Common myeloid progenitor, CD34-positive (primary cell): ENCODE measurements around the gene TAF10.

Experiments used
- CTCF ChIA-PET: fragments of 350-600 bp; sonication (Branson Sonifier 250); formaldehyde crosslinking; loops from one replicate; lab custom pipeline; 2021; ENCODE audit warnings: antibody characterized with exemption; lab: Charles Lee
- POLR2A ChIA-PET: fragments of 350-600 bp; sonication (Branson Sonifier 250); formaldehyde crosslinking; loops from one replicate; lab custom pipeline; 2021; ENCODE audit warnings: antibody characterized with exemption; lab: Charles Lee
- DNase-seq, 3 donors: peaks; one replicate each; pipeline versions ENCODE4 v3.0.0 to v3.0.0-alpha.2; 2013
- H3K27ac ChIP-seq, 2 experiments: 1 replicate in 1 of 2; 2 replicates in 1 of 2; pipeline ENCODE4 v1.7.0; 2013; ENCODE audit warnings: inconsistent platforms in 2 of 2, low read length in 2 of 2, mild to moderate bottlenecking in 2 of 2, low read depth in 1 of 2, moderate library complexity in 1 of 2; ENCODE audit not compliant: severe bottlenecking in 2 of 2, insufficient read depth in 1 of 2, poor library complexity in 1 of 2
- H3K27me3 ChIP-seq, 5 experiments: replicated peaks in 2 of 5; 1 replicate in 3 of 5; 2 replicates in 2 of 5; pipeline versions ENCODE4 v1.6.1 to v1.7.0; 2013; ENCODE audit warnings: low read length in 4 of 5, mild to moderate bottlenecking in 2 of 5, moderate library complexity in 2 of 5, inconsistent platforms in 1 of 5; ENCODE audit not compliant: insufficient read depth in 5 of 5, control insufficient read depth in 4 of 5
- H3K36me3 ChIP-seq, 4 experiments: 1 replicate in 2 of 4; 2 replicates in 2 of 4; pipeline versions ENCODE4 v1.6.1 to v1.7.0; 2013; ENCODE audit warnings: low read length in 3 of 4, control low read depth in 1 of 4, mild to moderate bottlenecking in 1 of 4; ENCODE audit not compliant: control insufficient read depth in 4 of 4, insufficient read depth in 4 of 4
- H3K4me1 ChIP-seq, 4 experiments: 1 replicate in 3 of 4; 2 replicates in 1 of 4; pipeline versions ENCODE4 v1.6.1 to v1.7.1; 2013; ENCODE audit warnings: low read length in 3 of 4, mild to moderate bottlenecking in 3 of 4, control low read depth in 1 of 4, inconsistent platforms in 1 of 4, moderate library complexity in 1 of 4; ENCODE audit not compliant: control insufficient read depth in 4 of 4, insufficient read depth in 4 of 4; ENCODE audit errors: control extremely low read depth in 1 of 4
- H3K4me3 ChIP-seq, 7 experiments: 1 replicate in 4 of 7; 2 replicates in 3 of 7; pipeline versions ENCODE4 v1.5.1 to v1.7.0; 2013; ENCODE audit warnings: mild to moderate bottlenecking in 7 of 7, low read length in 6 of 7, moderate library complexity in 6 of 7, inconsistent platforms in 2 of 7, low read depth in 2 of 7, control low read depth in 1 of 7; ENCODE audit not compliant: insufficient read depth in 4 of 7, control insufficient read depth in 1 of 7; ENCODE audit errors: extremely low read depth in 1 of 7
- H3K9me3 ChIP-seq, 5 experiments: 1 replicate in 4 of 5; 2 replicates in 1 of 5; pipeline versions ENCODE4 v1.6.1 to v1.7.1; 2013; ENCODE audit warnings: low read length in 4 of 5, mild to moderate bottlenecking in 2 of 5, inconsistent platforms in 1 of 5, low read depth in 1 of 5, moderate library complexity in 1 of 5; ENCODE audit not compliant: control insufficient read depth in 4 of 5, insufficient read depth in 2 of 5; ENCODE audit errors: control extremely low read depth in 1 of 5
- WGBS: methylation state at CpG from one replicate; pipeline ENCODE4 v1.1.5; 2013; ENCODE audit not compliant: insufficient coverage; 5-methylcytosine and 5-hydroxymethylcytosine counted together

Gene TAF10

DNA sequence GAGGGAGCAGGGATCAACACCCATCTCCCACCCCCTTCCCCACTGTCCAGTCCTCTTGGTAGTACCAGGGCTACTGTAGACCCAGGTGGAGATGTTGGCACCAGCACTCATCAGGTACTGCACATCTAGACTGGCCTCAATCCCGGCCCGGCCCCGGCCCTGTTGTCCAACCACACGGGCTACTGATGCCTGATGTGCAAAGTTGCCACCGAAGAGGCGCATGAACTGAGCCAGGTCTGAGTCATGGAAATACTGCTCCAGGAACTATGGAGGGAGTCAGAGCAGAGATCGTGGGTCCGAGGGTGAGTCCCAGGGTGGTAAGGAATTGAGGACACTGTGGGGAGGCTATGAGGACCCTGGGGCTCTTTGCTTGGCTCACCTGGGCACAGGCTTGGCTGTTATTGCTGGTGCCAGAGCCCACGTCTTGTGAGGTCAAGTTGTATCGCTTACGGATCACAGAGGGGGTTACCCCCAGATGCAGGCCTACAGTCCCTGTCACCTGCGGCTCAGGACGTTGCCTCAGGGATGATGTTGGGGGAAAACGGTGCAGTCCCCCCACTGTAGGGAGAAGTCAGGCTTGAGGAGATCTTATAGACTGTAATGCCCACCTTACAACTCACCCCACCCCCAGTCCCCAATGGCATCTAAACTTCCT, 4.7 kb upstream of the TAF10 start:
- ChIA-PET POLR2A (no interaction called here), CTCF (interaction anchor here (1.1 to 3.3 kb wide), 6 partner anchors 9 to 84 kb away, joined by 3 to 24 read pairs (median 12); partner anchors contain the start of gene MRPL17)
- Histone ChIP-seq H3K36me3 (peaks cover 2 to 33% (median 21%) of the 10 kb centered on the region in 4 experiments), H3K4me1 (peaks cover 18 to 48% (median 40%) of the 10 kb centered on the region in 4 experiments), H3K9me3 (no peaks in the 10 kb centered on the region), H3K27ac (no peak overlapping the region), H3K27me3 (no peaks in the 10 kb centered on the region), H3K4me3 (no peak overlapping the region)
- DNase-seq, result no peak
- 98% methylated on average over 11 of the region's 14 CpGs for WGBS

DNA sequence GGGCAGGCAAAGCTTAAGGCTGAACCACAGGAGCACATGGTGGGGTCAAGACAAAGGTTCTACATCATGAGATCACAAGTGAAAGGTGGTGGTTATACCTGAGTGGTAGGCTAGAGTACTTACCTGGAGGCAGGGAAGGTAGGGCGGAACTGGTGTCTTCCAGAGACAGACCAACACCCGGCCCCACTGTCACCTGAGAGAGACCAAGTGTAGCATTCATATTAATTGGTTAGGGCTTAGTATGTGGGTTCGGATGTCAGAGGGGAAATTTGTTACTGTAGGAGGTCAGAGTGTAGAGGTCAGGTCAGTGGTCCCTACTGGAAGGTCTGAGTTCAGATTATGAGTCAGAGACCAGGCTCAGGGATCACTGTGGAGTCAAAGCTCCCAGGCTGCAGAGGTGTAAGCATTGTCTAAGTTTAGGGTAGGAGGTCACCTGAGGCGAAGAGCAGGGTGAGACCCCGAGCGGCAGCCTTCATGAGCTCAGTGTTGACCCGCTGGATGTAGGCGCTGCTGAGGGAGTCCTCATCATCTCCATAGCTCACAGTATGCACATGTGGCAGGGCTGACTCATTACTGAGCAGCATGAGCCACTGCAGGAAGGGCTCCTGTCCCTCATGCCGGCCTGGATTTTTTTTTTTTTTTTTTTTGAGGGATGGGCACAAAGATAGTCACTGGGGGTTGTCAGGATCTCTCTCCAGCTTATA, 4.0 kb upstream of the TAF10 start:
- ChIA-PET CTCF (interaction anchor here (1.9 kb wide), 1 partner anchor 11 kb away, joined by 5 read pairs; no protein-coding TSS in a partner anchor), POLR2A (no interaction called here)
- no peaks in the 10 kb centered on the region for H3K9me3 ChIP-seq
- H3K4me3 ChIP-seq, result no peak overlapping the region
- WGBS, result 100% methylated on average over 8 of the region's 9 CpGs
- H3K36me3 ChIP-seq, result peaks cover 2 to 37% (median 22%) of the 10 kb centered on the region in 4 experiments
- no peak overlapping the region for H3K27ac ChIP-seq
- no peak for DNase-seq
- peaks cover 18 to 54% (median 46%) of the 10 kb centered on the region in 4 experiments for H3K4me1 ChIP-seq
- no peaks in the 10 kb centered on the region for H3K27me3 ChIP-seq

DNA sequence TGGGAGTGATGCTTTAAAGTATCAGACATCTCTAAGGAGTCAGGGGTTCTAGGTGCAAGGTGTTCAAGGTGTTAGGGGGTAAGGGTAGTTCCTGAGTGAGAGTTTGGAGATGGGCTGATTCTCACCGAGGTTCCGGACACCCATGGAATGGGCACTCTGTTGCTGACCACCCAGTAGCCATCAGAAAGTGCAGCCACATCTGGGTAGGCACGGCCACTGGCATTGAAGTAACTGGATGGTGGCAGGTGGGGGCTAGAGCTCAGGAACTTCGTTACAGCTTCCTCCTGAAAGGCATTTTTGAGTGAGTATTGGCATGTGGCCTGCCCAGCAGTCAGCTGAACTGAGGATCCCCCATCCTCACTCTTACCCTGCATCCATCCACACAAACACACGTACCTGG, 3.0 kb upstream of the TAF10 start:
- H3K27ac ChIP-seq, result no peak overlapping the region
- H3K27me3 ChIP-seq, result no peaks in the 10 kb centered on the region
- peaks cover 5 to 47% (median 32%) of the 10 kb centered on the region in 4 experiments for H3K36me3 ChIP-seq
- no peak overlapping the region for H3K4me3 ChIP-seq
- 95% methylated on average over 4 of the region's 5 CpGs for WGBS
- ChIA-PET CTCF (interaction anchor here (1.1 to 1.9 kb wide), 2 partner anchors 10 to 86 kb away, joined by 3 to 5 read pairs; no protein-coding TSS in a partner anchor), POLR2A (no interaction called here)
- H3K4me1 ChIP-seq, result peaks cover 18 to 51% (median 48%) of the 10 kb centered on the region in 4 experiments
- no peak for DNase-seq
- no peaks in the 10 kb centered on the region for H3K9me3 ChIP-seq

DNA sequence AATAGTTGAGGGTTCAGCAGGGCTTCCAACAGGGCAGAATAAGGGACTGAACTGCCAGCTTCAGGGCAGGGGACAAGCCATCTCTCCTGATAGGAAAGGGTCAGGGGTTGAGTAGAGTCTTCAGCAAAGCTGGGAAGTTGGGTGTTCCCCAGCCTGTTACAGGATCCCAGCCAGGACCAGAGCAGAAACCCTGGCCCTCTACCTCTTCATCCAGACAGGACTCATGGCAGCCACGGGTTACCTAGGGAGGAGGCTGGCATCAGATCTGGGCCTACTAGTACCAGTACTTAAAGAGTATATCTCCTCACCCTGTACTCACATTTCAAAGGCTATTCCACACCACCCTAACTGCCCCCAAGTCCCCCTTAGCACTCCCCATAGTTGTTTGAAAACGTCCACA, 2.4 kb upstream of the TAF10 start:
- H3K27me3 ChIP-seq, result no peaks in the 10 kb centered on the region
- no peak overlapping the region for H3K27ac ChIP-seq
- H3K4me1 ChIP-seq, result peaks cover 15 to 47% (median 45%) of the 10 kb centered on the region in 4 experiments
- no peaks in the 10 kb centered on the region for H3K9me3 ChIP-seq
- ChIA-PET POLR2A (no interaction called here), CTCF (interaction anchor here (1.1 to 2.4 kb wide), 3 partner anchors 11 to 85 kb away, joined by 3 to 7 read pairs (median 5); partner anchors contain the start of genes ILK and RRP8)
- 100% methylated on average over 1 of the region's 2 CpGs for WGBS
- no peak for DNase-seq
- H3K36me3 ChIP-seq, result peaks cover 5 to 53% (median 37%) of the 10 kb centered on the region in 4 experiments
- H3K4me3 ChIP-seq, result no peak overlapping the region

DNA sequence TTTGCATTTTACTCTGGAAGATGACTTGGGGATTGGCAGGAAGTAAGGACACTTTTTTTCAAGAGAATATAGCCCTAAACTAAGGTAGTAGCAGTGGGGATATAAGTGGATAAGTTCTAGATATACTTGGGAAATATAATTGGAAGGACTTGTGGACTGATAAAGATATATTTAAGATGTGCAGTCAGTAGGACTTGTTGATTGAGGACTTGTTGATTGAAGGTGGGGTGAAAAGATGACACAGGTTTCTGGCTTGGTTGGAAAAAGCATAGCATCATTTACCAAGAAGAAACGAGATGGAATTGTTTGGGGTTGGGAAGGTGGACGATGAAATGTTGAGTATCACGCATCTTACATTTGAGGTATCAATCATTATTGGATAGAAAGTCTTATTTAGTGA, 1.5 kb upstream of the TAF10 start:
- peaks cover 7 to 62% (median 46%) of the 10 kb centered on the region in 4 experiments for H3K36me3 ChIP-seq
- no peaks in the 10 kb centered on the region for H3K27me3 ChIP-seq
- CTCF ChIA-PET, result interaction anchor here (1.2 to 2.4 kb wide), 7 partner anchors 8 to 66 kb away, joined by 3 to 16 read pairs (median 5); partner anchors contain the start of genes ILK and RRP8
- H3K4me3 ChIP-seq, result no peak overlapping the region
- POLR2A ChIA-PET, result no interaction called here
- H3K27ac ChIP-seq, result no peak overlapping the region
- H3K9me3 ChIP-seq, result no peaks in the 10 kb centered on the region
- 98% methylated on average over 3 of the region's 3 CpGs for WGBS
- H3K4me1 ChIP-seq, result peaks cover 15 to 45% (median 42%) of the 10 kb centered on the region in 4 experiments
- no peak for DNase-seq

DNA sequence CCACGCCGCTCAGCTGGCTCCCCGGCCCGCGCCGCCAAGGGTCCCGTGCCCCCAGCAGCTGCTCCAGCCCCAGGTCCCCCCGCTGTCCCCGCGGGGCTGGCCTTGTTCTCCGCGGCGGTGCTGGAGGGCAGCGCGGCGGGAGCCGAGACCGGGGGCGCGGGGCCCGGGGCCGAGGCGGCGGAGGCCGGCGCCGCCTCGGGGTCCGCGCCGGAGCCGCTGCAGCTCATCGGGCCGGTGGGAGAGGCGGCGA, 128 bp downstream of the TAF10 start:
- ChIA-PET CTCF (interaction anchor here (0.9 to 2.6 kb wide), 10 partner anchors 10 to 71 kb away, joined by 3 to 16 read pairs (median 3); partner anchors contain the start of gene MRPL17), POLR2A (interaction anchor here (0.6 to 1.4 kb wide), 4 partner anchors 9 to 130 kb away, joined by 3 to 4 read pairs (median 4); partner anchors contain the start of genes ARFIP2, ILK, RRP8 and TIMM10B)
- H3K27ac ChIP-seq, result peak overlapping the region; percentile 80 to 91
- H3K36me3 ChIP-seq, result peaks cover 7 to 69% (median 51%) of the 10 kb centered on the region in 4 experiments
- DNase-seq, result no peak
- peaks cover 17 to 48% (median 43%) of the 10 kb centered on the region in 4 experiments for H3K4me1 ChIP-seq
- H3K4me3 ChIP-seq, result peak overlapping the region; percentile 47 to 87 (median 75)
- 0% methylated on average over 27 of the region's 36 CpGs for WGBS
- H3K27me3 ChIP-seq, result no peaks in the 10 kb centered on the region
- H3K9me3 ChIP-seq, result no peaks in the 10 kb centered on the region
